ENCODE measurements around the gene PTCRA.

Gene PTCRA

DNA sequence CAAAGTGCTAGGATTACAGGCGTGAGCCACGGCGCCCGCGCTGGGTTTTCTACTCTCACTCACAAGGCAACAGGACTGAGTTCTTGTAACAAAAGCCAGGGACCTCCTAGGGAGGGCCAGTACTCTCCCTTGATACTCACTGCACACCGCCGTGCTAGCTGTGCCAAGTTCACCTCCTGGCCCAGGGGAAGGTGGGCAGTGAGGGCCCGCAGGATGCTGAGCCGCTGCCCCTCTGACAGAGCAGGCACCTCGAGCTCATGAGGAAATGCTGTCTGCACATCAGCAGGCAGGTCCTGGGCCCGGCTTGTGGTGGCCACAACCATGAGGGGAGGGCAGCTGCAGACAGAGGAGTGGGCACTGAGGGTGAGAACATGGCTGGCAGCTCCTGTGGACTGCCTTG lies 51.4 kb downstream of the PTCRA start:
- no peaks in the 10 kb centered on the region for H3K4me1 Mint-ChIP-seq
- H3K36me3 Mint-ChIP-seq (ENCODE audit: low read depth) = peaks cover 20% of the 10 kb centered on the region
- H3K27me3 Mint-ChIP-seq (ENCODE audit: low read depth, poor library complexity) = peaks cover 14% of the 10 kb centered on the region
- TF ChIP-seq, protein P1, sequence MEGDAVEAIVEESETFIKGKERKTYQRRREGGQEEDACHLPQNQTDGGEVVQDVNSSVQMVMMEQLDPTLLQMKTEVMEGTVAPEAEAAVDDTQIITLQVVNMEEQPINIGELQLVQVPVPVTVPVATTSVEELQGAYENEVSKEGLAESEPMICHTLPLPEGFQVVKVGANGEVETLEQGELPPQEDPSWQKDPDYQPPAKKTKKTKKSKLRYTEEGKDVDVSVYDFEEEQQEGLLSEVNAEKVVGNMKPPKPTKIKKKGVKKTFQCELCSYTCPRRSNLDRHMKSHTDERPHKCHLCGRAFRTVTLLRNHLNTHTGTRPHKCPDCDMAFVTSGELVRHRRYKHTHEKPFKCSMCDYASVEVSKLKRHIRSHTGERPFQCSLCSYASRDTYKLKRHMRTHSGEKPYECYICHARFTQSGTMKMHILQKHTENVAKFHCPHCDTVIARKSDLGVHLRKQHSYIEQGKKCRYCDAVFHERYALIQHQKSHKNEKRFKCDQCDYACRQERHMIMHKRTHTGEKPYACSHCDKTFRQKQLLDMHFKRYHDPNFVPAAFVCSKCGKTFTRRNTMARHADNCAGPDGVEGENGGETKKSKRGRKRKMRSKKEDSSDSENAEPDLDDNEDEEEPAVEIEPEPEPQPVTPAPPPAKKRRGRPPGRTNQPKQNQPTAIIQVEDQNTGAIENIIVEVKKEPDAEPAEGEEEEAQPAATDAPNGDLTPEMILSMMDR (IDR thresholded peaks at IDR 0.05) = no peak
- no peak overlapping the region for H3K27ac Mint-ChIP-seq
- H3K9me3 Mint-ChIP-seq = no peaks in the 10 kb centered on the region
- no peak overlapping the region for H3K4me3 Mint-ChIP-seq
- DNase-seq = no peak

- Mint-ChIP-seq H3K4me1 (no peaks in the 10 kb centered on the region), H3K9me3 (no peaks in the 10 kb centered on the region), H3K27ac (no peak overlapping the region), H3K36me3 (ENCODE audit: low read depth) (peaks cover 14% of the 10 kb centered on the region), H3K4me3 (no peak overlapping the region), H3K27me3 (ENCODE audit: low read depth, poor library complexity) (peaks cover 7% of the 10 kb centered on the region)
- TF ChIP-seq, protein P1 (IDR thresholded peaks at IDR 0.05) = no peak
- no peak for DNase-seq
These were observed 52.4 kb downstream of the PTCRA start for GRCh38 chr6:42968126-42968701.

- peaks cover 6% of the 10 kb centered on the region for H3K27me3 Mint-ChIP-seq (ENCODE audit: low read depth, poor library complexity)
- H3K36me3 Mint-ChIP-seq (ENCODE audit: low read depth) = peaks cover 16% of the 10 kb centered on the region
- TF ChIP-seq, protein P1 (IDR thresholded peaks at IDR 0.05) = no peak
- no peaks in the 10 kb centered on the region for H3K9me3 Mint-ChIP-seq
- H3K27ac Mint-ChIP-seq = no peak overlapping the region
- DNase-seq = no peak
- no peaks in the 10 kb centered on the region for H3K4me1 Mint-ChIP-seq
- H3K4me3 Mint-ChIP-seq = no peak overlapping the region
These were observed 52.9 kb downstream of the PTCRA start for GRCh38 chr6:42968783-42969182.

GRCh38 chr6:42969431-42969830 lies 53.6 kb downstream of the PTCRA start:
- Mint-ChIP-seq H3K4me3 (no peak overlapping the region), H3K9me3 (no peaks in the 10 kb centered on the region), H3K36me3 (ENCODE audit: low read depth) (peaks cover 20% of the 10 kb centered on the region), H3K27ac (no peak overlapping the region), H3K27me3 (ENCODE audit: low read depth, poor library complexity) (peaks cover 4% of the 10 kb centered on the region), H3K4me1 (no peaks in the 10 kb centered on the region)
- no peak for DNase-seq
- TF ChIP-seq, protein P1 (IDR thresholded peaks at IDR 0.05) = no peak

DNA sequence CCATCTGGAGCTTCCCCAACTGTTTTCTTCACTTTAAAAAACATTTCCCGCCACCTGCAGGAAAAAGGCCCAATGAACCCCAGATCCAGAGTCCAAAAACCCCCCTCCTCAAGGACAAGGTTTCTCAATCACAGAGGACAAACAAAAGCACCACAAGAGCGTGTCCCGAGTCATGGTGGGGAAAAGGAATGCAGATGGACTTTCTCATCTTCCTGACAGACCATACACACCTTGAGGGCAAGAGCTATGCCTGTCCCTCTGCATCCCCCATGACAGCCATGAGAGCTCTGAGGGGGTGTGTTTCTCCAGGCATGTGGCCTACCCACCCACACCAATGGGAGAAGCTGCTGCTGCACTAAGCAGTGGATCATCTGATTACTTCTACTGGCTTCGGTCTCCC lies 54.1 kb downstream of the PTCRA start:
- Mint-ChIP-seq H3K36me3 (ENCODE audit: low read depth) (peaks cover 24% of the 10 kb centered on the region), H3K9me3 (no peaks in the 10 kb centered on the region), H3K27me3 (ENCODE audit: low read depth, poor library complexity) (peaks cover 4% of the 10 kb centered on the region), H3K4me1 (no peaks in the 10 kb centered on the region), H3K4me3 (no peak overlapping the region), H3K27ac (peak overlapping the region; percentile 36)
- TF ChIP-seq, protein P1 (IDR thresholded peaks at IDR 0.05) = no peak
- no peak for DNase-seq

GRCh38 chr6:42970871-42971612 lies 55.2 kb downstream of the PTCRA start:
- no peaks in the 10 kb centered on the region for H3K4me1 Mint-ChIP-seq
- no peak for DNase-seq
- peak overlapping the region; percentile 21 for H3K27ac Mint-ChIP-seq
- no peak overlapping the region for H3K4me3 Mint-ChIP-seq
- H3K27me3 Mint-ChIP-seq (ENCODE audit: low read depth, poor library complexity) = peaks cover 4% of the 10 kb centered on the region
- TF ChIP-seq, protein P1 (IDR thresholded peaks at IDR 0.05) = no peak
- H3K9me3 Mint-ChIP-seq = no peaks in the 10 kb centered on the region
- H3K36me3 Mint-ChIP-seq (ENCODE audit: low read depth) = peaks cover 25% of the 10 kb centered on the region
